ENCODE results near the gene MAML3. TPM values are rescaled to one million over a fixed set of nuclear protein-coding genes. Genes with fewer than 3 reads are reported as not detected.

The MAML3 gene
- total and polyA plus RNA-seq, 2 experiments from 2014 or later, result 1.7 to 6.5 TPM

GRCh38 chr4:139934708-139935195, 219.2 kb downstream of the MAML3 start:
- Histone ChIP-seq H3K27ac (ENCODE audit: low read depth) (no peak overlapping the region), H3K4me2 (no peak overlapping the region), H3K36me3 (ENCODE audit: insufficient read depth) (no peaks in the 10 kb centered on the region), H3K27me3 (ENCODE audit: insufficient read depth) (no peaks in the 10 kb centered on the region), H4K20me1 (replicated peaks; ENCODE audit: insufficient read depth) (no peaks in the 10 kb centered on the region), H3K9me2 (ENCODE audit: insufficient read depth) (no peaks in the 10 kb centered on the region), H3F3A (replicated peaks; ENCODE audit: low read depth) (no peaks in the 10 kb centered on the region), H3K4me3 (no peak overlapping the region), H3K79me2 (replicated peaks; ENCODE audit: insufficient read depth) (no peaks in the 10 kb centered on the region), H2AFZ (no peak overlapping the region), H3K4me1 (ENCODE audit: insufficient read depth) (peaks cover 19% of the 10 kb centered on the region)
- TF ChIP-seq JUNB (IDR thresholded peaks at IDR 0.05; ENCODE audit: unreplicated experiment) (no peak), CTCF (conservative IDR thresholded peaks at IDR 0.05; ENCODE audit: low read depth in 2 of 2) (no peak), CREB1 (CRISPR knock-in tag; IDR thresholded peaks at IDR 0.05; ENCODE audit: low read depth) (no peak), ETS1 (IDR thresholded peaks at IDR 0.05) (no peak), EZH2phosphoT487 (IDR thresholded peaks at IDR 0.05; ENCODE audit: unreplicated experiment) (no peak), NANOG (IDR thresholded peaks at IDR 0.05; ENCODE audit: borderline replicate concordance) (no peak), ZNF331 (CRISPR knock-in tag; IDR thresholded peaks at IDR 0.05; ENCODE audit: low read depth) (no peak), ZNF462 (CRISPR knock-in tag; IDR thresholded peaks at IDR 0.05) (no peak), EZH2 (IDR thresholded peaks at IDR 0.05; ENCODE audit: low read depth, unreplicated experiment) (no peak), ZNF114 (CRISPR knock-in tag; IDR thresholded peaks at IDR 0.05) (no peak), POLR2AphosphoS5 (IDR thresholded peaks at IDR 0.05; ENCODE audit: low read depth) (no peak), STAT1 (IDR thresholded peaks at IDR 0.05; ENCODE audit: unreplicated experiment) (no peak), REST (IDR thresholded peaks at IDR 0.05; ENCODE audit: unreplicated experiment) (no peak)
- DNase-seq (ENCODE audit: low spot score) (no peak), ATAC-seq (no peak)
- Mint-ChIP-seq H3K27me3 (ENCODE audit: insufficient read depth, low read depth, poor library complexity) (peaks cover 8% of the 10 kb centered on the region), H3K4me3 (no peak overlapping the region), H3K36me3 (ENCODE audit: low read depth) (no peaks in the 10 kb centered on the region), H3K4me1 (peaks cover 8% of the 10 kb centered on the region), H3K9me3 (no peaks in the 10 kb centered on the region), H3K27ac (no peak overlapping the region)
